CD4-positive, alpha-beta T cell treated with Interleukin-10 for 1 hour (primary cell): Measurements from ENCODE around the gene CCDC92B.

Source experiments
- DNase-seq: peaks from one replicate; pipeline ENCODE4 v3.0.0-alpha.2; 2020

Gene CCDC92B

DNA sequence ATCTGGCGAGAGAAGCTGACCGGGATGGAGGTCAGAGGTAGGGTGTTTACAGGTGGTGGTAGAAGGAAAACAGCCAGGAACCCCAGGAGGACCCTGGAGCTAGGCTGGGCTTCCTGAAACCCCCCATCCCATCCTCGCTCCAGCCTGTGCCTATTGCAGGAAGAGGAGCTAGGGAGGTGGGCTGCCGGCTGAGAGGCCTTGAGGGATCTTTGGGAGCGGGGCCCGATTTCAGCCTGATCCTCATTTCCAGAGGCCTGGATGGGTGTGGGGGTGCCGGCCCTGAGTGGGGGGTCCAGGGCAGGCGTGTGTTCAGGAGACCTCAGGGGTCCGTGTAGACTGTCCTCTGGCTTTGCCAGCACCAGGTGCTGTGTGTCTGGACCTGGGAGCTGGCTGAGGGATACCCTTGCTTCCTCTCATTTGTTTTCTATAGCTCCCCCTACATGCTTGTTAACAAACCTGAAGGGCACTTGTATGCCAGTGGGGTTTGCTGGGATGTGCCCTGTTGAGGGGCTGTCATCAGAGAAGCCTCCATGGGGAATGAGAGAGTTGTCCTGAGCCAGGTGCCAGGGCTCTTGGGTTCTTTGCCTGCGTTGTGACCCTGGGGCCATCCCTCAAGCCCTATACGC is 27.9 kb upstream of the CCDC92B start:
- no peak for DNase-seq

GRCh38 chr17:2776589-2777241 is 27.3 kb upstream of the CCDC92B start:
- no peak for DNase-seq

DNA sequence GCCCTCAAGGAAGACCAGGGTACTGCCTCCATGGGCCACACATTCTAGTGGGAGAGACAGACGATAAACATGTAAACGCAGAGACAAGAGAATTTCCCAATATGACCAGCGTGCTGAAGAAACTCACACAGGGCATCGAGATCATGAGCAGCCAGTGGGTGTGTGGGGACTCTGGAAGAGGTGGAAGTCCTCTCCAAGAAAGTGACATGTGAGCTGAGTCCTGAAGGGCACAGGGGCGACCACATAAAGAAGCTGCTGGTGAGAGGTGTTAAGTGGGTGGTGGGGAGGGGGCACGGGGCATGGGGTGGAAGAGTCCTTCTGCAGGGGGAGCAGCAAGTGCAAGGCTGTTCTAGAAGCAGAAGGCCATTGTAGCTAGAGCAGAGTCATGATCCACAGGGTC is 25.8 kb upstream of the CCDC92B start:
- DNase-seq: no peak

- DNase-seq: no peak
These were observed 20.7 kb upstream of the CCDC92B start for GRCh38 chr17:2770129-2770528.

DNA sequence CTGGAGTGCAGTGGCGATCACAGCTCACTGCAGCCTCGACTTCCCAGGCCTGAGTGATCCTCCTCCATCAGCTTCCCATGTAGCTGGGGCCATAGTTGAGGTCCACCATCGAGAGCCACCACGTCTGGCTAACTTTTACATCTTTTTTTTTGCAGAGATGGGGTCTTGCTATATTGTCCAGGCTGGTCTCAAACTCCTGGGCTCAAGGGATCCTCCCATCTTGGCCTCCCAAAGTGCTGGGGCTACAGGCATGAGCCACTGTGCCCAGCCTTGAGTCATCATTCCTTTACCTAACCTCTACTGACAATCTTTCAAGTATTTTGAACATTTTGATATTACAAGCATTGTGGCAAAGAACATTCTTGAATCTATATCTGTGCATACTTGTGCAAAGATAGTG is 9.4 kb upstream of the CCDC92B start:
- DNase-seq: no peak

- no peak for DNase-seq
These were observed 6.7 kb upstream of the CCDC92B start for GRCh38 chr17:2755891-2756724.

GRCh38 chr17:2751491-2751890 is 2.0 kb upstream of the CCDC92B start:
- no peak for DNase-seq

GRCh38 chr17:2750721-2751120 is 1.3 kb upstream of the CCDC92B start:
- no peak for DNase-seq

DNA sequence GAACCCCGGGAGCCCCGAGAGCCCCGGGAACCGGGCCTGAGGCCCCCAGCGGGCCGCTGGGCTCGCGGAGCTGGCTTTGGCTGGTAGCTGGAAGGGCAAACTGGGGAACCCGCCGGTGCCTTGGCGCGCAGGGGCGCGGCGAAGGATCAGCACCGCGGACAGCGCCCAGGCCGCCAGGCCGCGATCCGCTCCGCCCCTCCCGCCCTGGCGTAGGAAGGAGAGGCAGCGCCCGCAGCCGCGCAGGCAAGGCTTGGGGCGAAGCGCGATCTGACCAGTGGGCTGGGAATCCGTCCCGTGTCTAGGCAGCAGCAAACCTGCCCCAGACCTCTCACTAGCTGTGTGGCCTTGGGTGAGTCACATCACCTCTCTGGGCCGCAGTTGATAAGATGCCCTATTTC is 331 bp upstream of the CCDC92B start:
- peak; percentile 72 for DNase-seq

- DNase-seq: no peak
These were observed 4.0 kb downstream of the CCDC92B start for GRCh38 chr17:2745317-2746037.

DNA sequence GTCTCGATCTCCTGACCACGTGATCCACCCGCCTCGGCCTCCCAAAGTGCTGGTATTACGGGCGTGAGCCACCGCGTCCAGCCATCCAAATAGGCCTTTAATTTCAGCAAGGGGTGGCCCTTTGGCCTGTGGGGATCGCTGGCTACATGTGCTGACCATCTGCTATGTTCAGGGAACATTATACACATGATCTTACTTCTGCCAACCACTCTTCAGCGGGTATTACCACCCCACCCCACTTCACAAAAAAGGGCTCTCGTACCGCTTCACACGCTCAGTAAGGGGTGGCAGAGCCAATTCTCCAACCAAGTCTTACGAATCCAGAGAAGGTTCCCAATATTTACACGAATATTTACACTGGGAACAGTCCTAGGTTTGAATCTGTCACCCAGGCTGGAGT is 11.8 kb downstream of the CCDC92B start:
- DNase-seq: no peak

DNA sequence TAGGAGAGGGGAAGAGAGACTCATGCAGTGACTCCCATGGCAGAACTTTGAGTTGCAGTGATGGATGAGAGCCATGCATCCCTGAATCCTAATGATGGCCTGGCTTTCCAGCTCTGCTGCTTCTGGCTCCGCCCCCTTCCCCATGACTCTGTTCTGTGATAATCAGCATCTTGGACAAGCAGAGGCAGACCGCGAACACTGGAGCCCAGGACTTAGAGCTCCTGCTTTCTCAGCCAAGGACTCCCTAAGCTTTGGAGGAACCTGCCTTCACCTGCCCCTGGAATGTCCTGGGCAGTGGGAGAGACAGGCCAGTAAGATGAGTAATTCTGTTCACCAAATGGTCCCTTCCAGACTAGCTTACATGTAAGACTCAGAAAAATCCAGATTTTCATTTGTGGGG is 12.5 kb downstream of the CCDC92B start:
- DNase-seq: no peak

DNA sequence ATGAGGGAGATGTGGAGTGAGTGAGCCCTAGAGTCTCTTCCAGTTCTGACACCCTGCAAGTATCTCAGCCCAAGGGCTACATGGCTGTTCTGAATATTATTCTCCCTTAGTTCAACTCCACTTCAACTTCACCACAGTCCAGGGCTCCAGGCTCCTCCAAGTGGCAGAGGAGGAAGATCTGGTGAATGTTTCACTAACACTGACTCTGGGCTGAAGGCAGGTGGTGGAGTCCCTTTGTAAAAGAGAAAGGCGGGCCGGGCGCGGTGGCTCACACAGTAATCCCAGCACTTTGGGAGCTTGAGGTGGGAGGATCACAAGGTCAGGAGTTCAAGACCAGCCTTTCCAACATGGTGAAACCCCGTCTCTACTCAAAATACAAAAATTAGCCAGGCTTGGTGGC is 13.6 kb downstream of the CCDC92B start:
- DNase-seq: no peak

DNA sequence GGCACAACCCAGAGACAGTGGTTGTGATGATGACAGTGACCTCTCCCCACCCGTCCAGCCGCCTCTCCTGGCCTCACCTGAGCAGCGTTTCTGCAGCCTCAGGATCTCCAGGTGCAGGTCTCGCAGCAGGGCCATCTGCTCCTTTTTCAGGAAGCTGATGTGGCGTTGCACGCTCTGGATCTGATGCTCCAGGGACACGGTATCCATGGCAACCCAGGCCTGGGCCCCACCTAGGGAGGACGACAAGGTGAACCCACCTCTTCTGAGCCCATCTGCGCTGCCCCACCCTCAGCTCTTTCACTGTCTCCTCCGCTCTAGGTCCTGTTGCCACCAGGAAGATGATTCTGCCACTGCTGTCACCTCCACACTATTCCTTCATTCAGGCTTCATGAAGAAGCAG is 14.5 kb downstream of the CCDC92B start:
- no peak for DNase-seq

- DNase-seq: no peak
These were observed 17.6 kb downstream of the CCDC92B start for GRCh38 chr17:2731807-2732206.

- no peak for DNase-seq
These were observed 18.6 kb downstream of the CCDC92B start for GRCh38 chr17:2730764-2731353.

DNA sequence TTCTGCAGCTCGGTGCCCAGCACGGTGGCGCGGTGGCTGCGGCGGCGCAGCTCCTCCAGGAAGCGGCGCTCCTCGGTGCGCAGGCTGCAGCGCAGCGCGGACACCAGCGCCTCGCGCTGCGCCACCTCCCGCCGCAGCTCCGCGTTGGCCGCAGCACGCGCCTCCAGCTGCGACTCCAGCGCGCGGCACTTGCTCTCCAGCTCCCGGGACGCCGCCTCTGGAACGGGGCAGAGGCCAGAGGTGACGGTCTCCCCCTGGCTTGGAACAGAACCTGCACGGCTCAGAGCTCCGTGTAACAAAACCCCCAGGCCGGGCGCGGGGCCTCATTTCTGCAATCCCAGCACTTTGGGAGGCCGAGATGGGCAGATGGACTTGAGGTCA is 24.7 kb downstream of the CCDC92B start:
- DNase-seq: peak; percentile 33

GRCh38 chr17:2723997-2724783 is 25.3 kb downstream of the CCDC92B start:
- no peak for DNase-seq

- no peak for DNase-seq
These were observed 25.9 kb downstream of the CCDC92B start for GRCh38 chr17:2723505-2723996.

GRCh38 chr17:2722611-2723010 is 26.8 kb downstream of the CCDC92B start:
- DNase-seq: no peak

- DNase-seq: no peak
These were observed 27.8 kb downstream of the CCDC92B start for GRCh38 chr17:2721603-2722002.

DNA sequence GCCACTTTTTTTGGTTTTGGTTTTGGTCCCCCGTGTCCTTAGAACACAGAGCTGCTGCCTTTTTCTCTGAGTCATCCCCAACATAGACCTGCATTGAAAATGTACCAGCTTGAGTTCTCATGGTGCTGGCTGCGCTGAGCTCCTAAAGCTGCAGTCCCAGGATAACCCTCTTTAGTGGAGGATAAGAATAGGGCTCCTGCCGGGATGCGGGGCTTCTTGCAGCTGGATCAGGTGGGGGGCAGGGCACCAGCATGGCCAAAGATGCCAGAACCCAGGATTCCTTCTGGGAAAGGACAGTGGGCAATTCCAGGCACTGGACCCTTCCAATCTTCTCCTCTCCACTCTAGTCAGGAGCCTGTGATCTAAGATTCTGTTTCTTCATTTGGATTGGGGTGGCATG is 29.6 kb downstream of the CCDC92B start:
- no peak for DNase-seq
